GM19025 (cell line): Measurements from ENCODE around the gene PPDPF.

Experiments
- ATAC-seq: cut with Tn5 transposase; IDR thresholded peaks from one replicate; pipeline ENCODE4 v1.9.1; 2021; ENCODE audit warnings: mild to moderate bottlenecking, low read depth, moderate library complexity; ENCODE audit not compliant: unreplicated experiment

PPDPF gene

DNA sequence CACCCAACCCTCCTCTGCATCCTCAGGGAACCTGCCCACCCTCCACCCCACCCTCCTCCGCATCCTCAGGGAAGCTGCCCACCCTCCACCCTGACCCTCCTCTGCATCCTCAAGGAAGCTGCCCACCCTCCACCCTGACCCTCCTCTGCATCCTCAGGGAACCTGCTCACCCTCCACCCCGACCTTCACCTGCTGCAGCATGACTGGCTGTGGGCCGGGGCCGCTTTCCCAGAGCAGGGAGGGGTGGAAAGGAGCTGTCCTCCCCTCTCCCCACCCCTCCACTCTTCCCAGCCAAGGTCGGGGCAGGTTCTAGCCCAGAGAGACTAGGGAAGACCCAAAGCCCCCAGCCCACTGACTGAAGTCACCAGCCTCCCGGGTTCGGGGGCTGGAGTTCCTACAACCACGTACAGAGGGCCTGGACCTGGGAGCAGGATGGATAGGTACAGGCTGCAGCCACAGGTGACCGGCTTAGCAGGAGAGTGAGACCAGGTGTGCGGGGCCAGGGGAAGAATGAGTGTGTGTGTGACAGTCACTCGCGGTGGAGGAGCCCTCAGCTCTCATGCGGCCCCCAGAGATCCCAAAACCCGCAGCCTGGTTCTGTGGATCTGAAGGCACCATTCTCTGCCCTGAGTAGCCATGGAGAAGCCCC, 33.3 kb upstream of the PPDPF start:
- ATAC-seq, result no peak

DNA sequence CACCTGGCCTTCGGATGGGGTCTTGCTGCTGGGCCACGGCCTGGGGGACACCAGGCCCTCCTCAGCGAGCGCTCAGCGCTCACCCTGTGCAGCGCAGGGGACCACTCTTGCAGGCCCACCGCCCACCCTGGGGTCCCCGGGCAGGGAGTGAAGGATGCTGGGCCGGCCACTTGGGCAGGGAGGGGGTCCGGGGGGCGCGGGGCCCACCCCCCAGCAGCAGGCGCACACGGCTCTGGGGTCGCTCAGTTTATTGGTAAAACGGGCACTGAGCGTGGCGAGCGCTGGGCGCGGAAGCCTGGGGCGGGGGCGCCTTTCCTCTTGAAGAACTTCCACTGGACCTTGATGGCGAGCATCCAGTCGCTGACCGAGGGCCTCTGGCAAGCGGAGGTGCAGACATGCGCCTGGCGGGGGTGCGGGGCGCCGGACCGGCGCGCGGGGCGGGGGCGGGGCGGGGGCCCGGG, 32.8 kb upstream of the PPDPF start:
- no peak for ATAC-seq

DNA sequence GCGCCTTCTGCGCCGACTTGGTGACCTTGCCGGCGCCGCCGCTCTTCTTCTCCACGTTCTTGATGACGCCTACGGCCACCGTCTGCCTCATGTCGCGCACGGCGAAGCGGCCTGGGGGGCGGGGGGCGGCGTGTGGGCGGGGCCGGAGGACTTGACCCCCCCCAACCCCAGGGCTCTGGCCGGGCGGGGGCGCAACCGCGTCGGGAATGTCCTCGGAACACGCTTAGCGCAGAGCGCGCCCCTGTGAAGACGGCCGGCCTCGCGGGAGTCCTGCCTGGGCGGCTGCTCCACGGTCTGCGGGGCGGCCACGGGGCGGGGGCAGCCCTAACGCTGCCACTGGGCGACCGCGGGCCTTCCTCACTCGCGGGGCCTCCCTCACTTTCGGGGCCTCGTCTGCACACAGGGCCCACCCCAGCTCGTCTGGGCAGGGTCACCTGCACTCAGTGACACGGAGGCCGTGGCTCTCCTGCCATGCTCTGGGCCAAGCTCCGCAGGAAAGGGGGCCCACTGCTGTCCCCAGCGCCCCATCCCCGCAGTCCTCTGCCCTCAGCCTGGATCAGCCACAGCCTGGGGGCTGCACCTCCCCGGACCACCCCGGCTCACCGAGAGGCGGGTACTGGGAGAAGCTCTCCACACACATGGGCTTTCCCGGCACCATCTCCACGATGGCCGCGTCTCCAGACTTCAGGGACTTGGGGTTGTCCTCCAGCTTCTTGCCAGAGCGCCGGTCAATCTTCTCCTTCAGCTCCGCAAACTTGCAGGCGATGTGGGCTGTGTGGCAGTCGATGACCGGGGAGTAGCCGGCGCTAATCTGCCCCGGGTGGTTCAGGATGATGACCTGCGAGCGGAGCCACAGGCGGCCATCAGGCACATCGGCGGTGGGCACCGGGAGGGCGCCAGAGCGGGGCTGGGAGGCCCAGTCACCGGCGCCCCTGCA, 32.0 kb upstream of the PPDPF start:
- ATAC-seq, result no peak

DNA sequence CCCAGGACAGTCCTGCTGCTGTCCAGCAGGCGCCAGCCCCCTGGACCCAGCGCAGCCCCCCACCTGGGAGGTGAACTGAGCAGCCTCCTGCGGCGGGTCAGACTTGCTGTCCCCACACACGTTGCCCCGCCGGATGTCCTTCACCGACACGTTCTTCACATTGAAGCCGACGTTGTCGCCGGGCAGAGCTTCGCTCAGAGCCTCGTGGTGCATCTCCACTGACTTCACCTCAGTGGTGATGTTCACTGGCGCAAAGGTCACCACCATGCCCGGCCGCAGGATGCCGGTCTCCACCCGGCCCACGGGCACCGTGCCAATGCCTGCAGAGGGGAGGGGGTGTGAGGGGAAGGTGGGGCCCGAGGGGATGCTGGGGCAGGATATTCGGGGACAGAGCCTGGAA, 30.1 kb upstream of the PPDPF start:
- no peak for ATAC-seq

DNA sequence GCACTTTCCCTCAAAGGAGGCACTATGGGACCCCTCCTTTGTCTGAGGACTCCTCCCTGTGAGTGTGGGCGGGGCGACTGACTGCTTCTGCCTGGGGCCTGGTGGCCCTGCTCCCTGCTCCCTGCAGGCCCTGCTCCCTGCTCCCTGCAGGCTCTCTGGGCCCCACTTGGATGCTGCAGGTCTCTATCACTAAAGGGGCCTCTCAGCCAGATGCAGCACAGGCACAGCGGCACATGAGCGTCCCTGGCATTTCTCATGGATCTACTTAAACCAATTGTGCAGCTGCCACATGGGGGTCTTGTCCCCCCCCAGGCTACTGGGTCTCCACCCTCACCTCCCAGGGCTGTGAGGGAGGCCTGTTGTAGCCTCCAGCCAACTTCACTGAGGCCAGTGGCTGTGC, 29.5 kb upstream of the PPDPF start:
- ATAC-seq, result no peak

DNA sequence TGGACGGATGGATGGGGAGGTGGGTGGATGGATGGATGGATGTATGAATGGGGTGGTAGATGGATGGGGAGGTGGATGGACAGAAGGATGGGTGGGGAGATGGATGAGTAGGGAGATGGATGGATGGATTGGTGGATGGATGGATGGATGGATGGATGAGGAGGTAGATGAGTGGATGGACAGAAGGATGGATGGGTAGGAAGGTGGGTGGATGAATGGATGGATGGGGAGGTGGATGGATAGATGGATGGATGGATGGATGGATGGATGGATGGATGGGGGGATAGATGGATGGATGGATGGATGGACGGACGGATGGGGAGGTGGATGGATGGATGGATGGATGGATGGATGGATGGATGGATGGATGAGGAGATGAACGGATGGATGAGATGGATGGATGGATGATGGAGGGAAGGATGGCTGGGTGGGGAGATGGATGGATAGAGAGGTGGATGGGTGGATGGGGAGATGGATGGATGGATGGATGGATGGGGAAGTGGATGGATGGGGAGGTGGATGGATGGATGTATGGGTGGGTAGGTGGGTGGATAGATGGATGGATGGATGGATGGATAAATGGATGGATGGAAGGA, 28.8 kb upstream of the PPDPF start:
- no peak for ATAC-seq

DNA sequence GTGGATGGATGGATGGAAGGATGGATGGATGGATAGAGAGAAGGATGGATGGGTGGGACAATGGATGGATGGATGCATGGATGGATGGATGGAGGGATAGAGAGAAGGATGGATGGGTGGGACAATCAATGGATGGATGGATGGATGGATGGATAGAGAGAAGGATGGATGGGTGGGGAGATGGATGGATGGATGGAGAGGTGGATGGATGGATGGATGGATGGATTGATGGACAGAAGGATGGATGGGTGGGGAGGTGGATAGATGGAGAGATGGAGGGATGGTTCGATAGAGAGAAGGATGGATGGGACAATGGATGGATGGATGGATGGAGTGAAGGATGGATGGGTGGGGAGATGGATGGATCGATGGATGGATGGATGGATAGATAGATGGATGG, 28.0 kb upstream of the PPDPF start:
- ATAC-seq, result no peak

DNA sequence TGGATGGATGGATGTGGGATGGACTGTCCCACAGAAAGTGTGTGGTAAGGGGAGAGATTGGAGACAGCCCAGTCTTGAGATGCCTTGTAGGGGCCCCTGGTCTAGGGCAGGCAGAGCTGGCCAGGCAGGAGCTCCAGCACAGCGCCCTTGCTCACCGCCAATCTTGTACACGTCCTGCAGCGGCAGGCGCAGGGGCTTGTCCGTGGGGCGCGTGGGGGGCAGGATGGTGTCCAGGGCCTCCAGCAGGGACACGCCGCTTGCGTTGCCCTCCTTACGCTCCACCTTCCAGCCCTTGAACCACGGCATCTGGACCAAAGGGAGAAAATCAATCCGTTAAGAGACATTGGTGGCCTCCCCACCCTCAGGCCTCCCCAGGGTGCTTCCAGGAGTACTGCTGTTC, 27.6 kb upstream of the PPDPF start:
- no peak for ATAC-seq

DNA sequence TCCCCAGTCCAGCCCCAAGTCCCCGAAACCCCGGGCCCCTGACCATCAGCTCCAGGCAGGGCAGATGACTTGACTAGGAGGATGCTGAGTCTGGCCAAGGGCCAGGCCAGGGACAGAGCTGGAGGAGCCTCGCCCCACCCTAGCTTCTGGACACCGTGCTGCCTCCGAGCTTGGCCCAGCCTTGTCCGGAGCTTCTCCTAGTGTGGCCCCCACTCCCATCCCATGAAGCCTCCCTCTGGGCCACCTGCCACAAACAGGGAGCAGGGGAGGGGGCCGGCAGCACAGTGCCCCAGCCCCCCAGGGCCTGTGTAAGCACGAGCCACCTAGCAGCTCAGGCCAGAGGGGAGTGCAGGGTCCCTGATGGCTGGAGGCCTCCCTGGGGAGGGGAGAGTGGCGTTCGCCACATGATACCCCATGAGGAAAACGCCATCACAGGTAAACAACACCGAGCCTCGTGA, 27.0 kb upstream of the PPDPF start:
- ATAC-seq, result no peak

DNA sequence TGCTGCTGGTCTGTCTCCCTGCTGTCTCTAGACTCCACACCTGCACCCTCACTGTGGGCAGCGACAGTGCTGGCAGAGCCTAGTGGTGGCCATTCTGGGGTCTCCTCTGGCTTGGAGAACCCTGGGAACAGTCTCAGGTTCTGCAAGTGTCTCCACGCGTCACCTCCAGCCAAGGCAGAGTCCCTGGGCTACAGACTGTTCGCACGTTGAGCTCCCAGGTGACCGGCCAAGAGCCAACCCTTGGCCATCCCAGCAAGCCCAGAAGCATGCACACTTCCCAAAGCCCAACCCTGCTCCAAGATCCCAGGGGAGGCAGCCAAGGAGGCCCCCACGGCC, 26.5 kb upstream of the PPDPF start:
- no peak for ATAC-seq

DNA sequence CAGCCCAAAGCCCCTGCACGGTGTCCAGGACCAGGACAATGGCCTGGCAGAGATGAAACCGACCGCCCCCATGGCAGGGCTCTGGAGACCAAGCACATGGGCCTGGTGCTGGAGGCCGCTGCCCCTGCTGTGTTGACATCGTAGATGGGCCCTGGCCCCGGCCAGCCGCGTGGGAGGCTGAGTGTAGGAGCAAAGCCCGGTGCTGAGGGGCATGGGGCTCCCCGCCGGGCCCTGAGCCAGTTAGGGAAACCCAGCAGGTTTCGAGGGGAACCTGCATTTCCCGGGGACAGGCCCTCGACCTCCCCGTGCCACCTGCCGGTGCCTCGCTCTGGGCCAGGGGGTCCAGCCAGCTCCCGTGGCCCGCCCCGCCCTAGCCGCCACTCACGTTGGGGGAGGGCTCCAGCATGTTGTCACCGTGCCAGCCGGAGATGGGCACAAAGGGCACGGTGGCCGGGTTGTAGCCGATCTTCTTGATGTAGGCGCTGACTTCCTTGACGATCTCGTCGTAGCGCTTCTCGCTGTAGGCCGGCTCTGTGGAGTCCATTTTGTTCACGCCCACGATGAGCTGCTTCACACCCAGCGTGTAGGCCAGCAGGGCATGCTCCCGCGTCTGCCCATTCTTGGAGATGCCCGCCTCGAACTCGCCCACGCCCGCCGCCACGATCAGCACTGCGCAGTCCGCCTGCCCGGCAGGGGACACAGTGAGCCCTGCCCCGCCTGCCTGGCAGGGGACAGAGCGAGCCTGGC, 26.0 kb upstream of the PPDPF start:
- no peak for ATAC-seq

DNA sequence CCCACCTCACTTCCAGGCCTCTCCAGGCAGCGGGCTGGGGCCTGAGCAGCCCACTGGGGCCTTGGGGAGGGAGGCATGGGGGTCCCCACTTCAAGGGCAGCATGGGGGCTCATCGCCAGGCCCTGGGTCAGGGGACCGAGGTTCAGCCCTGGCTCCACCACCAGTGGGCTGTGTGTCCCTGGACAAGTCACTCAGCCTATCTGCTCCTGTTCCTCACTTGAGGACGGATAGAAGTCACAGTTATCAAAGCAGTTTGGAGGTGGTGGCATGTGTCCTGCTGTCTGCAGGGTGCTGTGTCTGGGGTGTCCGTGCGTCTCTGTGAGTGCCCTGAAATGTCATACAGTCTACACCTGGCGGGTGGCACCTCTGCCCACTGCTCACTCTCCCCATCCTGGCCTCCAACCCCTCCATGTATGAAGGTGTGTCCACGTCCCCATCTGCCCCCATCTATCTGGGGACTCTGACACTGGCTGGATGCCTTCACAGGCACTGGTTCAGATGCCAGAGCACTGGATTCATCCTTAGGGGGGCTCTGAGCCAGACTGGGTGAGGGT, 25.3 kb upstream of the PPDPF start:
- ATAC-seq, result no peak

DNA sequence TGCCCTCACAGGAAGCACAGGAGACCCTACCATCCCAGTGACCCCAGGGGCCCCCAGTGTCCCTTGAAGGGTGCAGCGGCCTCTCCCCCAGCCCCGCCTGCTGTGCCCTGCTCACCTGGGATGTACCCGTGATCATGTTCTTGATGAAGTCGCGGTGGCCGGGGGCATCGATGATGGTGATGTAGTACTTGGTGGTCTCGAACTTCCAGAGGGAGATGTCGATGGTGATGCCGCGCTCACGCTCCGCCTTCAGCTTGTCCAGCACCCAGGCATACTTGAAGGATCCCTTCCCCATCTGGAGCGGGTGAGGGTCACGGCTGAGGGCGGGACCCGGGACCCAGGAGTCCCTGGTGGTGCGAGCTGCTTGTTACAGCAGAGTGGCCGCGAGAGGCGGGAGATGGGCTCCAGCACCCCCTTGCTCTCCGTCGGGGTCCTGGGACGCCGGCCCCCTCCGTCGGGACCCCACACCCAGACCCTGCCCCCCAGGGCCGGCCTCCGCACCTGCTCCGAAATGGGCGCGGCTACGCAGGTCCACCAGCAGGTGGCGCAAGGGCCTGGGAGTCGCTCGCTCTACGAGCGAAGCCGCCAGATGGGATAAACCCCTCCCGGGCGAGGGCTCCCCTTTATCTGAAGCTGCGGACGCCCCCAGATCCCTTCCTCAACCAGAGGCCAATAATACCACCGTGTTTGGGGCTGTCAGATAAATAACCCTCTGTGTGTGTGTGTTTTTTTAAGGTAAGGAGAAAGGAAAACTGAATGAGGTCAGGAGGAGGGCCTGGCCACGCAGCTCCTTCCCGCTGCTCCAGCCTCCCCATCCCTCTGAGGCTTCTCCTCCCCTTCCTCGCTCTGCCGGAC, 24.6 kb upstream of the PPDPF start:
- no peak for ATAC-seq

DNA sequence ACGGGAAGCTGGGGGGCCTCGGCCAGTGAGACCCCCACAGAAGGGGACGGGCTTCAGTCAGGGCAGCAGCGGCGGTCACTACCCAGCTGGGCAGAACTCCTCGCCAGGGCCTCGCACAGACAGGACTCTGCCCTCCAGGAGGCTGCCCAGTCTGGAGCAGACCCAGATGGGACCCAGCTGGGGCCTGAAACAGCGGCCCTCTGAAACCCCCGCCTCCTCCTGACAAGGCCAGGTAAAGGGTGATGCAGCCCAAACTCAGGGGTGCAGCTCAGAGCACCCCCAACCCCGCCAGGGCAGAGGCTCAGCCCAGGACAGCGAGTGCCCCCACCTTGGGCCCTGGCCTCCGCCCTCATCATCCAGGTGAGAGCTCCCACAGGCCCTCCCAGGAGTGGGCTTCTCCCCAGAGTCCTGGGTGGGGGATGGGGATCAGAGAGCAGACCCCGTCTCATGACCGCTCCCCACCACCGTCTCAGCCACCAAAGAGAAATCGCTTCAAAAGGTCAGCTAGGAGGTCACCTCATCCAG, 23.9 kb upstream of the PPDPF start:
- no peak for ATAC-seq

DNA sequence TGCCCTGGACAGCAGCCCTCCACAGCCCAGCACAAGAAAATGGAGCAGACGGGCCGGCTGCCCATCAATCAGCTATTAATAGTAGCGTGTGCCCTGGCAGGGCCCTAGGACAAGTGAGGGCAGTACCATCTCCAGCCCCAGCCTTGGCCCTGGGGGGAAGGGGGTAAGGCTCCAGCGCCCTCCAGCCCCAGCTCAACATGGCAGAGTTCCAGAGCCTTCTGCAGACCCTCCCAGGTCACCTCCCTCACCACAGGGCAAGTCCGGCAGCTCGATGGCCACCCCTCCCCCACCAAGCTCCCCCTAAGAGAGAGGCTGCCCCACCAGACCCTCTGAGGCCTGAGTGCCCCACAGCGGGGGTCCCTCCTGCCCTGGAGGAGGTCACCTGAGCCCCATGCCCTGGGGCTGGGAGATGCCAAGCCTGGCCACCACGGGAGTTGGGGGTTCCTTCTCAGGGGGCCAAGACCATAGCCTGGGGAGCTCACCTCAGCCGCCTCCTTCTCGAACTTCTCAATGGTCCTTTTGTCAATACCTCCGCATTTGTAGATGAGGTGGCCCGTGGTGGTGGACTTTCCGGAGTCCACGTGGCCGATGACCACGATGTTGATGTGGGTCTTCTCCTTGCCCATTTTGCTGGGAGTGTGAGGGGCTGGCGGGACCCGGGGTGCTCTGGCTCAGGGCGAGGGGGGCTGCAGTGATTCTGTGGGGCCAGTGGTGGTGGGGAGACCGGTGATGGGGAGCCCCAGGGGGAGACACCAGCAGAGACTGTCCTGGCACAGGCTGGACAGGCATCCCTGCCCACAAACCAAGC, 23.2 kb upstream of the PPDPF start:
- ATAC-seq, result no peak

DNA sequence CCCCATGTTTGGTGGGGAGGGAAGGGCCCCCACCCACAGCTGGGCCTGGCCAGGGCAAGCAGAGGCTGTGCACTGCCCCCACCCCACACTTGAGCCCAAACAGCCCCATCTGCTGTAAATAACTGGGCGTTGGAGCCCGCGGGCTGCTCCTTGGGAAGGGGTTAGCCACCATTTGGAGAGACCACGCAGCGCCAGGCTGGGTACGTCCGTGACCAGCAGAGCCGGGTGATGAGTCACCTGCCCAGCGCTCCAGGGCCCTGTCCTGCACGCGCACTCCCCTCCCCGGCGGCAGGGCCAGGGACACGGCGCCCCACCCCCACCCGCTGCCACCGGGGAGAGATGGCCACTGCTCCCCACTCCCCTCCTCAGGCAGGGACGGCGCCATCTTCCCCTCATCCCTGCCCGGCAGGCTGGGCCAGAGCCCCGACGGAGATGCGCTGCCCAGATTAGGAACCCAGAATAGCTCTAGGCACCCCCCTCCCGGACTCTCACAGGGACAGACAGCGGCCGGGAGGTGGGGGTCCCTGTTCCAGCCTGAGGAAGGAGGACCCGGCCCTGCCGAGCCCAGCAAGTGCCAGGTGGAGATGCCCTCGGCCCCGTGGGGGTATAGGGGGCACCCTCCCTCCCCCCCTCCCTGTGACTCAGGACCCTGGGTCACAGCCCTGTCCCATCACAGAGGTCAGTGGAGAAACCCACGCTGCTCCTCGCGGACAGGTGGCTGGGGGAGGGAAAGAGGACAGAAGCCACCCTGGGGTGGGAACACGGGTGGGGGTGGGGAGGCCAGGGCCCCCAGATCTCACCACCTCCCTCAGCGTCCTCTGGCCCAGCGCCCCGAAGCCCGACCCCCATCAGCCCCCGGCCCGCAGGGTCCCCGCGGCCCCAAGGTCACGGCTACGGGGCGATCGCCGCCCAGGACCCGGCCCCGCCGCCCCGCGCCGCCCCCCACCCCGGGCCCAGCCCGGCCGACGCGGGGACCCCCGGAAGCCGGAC, 22.3 kb upstream of the PPDPF start:
- ATAC-seq, result no peak

DNA sequence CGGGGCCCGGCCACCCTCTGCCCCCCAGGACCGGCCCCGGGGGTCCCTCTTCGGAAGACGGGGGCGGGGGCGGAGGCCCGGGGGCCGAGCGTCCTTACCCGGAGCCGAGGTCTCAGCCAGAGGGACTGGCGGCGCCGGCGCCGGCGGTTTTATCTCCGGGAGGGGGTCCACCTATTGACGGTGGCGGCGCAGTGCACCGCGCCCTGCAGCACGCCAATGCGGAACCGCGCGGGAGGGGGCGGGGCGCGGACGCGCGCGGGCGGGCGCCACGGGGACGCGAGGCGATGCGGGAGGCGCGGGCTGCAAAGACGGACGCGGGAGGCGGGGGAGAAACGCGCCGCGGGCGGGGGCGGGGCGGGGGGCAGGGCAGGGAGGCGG, 21.6 kb upstream of the PPDPF start, which contains the start of gene EEF1A2:
Gene EEF1A2, minus strand, starts transcription at position 124 of the 378 bp plus-strand sequence. CDS start 1,320 bp downstream, outside the sequence.
- no peak for ATAC-seq
